HCT116 (cell line): ENCODE results near the gene IGSF21. TPM values are rescaled to one million over a fixed set of nuclear protein-coding genes. Genes with fewer than 3 reads are reported as not detected.

Experiments
- ATAC-seq: fragments of 200-7000 bp; cut with Tn5 transposase; 2 replicates; pipeline ENCODE4 v1.9.1; 2020; ENCODE audit warnings: mild to moderate bottlenecking, moderate library complexity
- BruUV-seq: library from RNA; stranded (reverse); fragments of 400-500 nt; replicated peaks from 2 replicates; lab custom pipeline; 2021; lab: Mats Ljungman, UMichigan
- CTCF ChIA-PET: fragments of 300-600 bp; sonication (Branson Sonifier 250); formaldehyde crosslinking; loops from one replicate; lab custom pipeline; 2021; ENCODE audit warnings: antibody characterized with exemption; lab: Charles Lee
- POLR2A ChIA-PET: fragments of 300-600, 350-600 bp; sonication (Branson Sonifier 250); formaldehyde crosslinking; loops from one replicate; lab custom pipeline; 2021; ENCODE audit warnings: antibody characterized with exemption; lab: Charles Lee
- RAD21 ChIA-PET, 2 experiments: fragments of 300-600 bp; sonication (Branson Sonifier 250); formaldehyde crosslinking; loops; one replicate each; lab custom pipeline; 2023; ENCODE audit warnings: low total read pairs in 2 of 2; ENCODE audit not compliant: uncharacterized antibody in 2 of 2, unreplicated experiment in 2 of 2, low non-redundant PET in 1 of 2; lab: Charles Lee
- DNase-seq: peaks from one replicate; pipeline ENCODE4 v3.0.0-alpha.2; 2010; ENCODE audit warnings: low read depth, low spot score
- H2AFZ ChIP-seq: fragments of 200-600 bp; shearing (Covaris generic), sonication (generic); 2 replicates; pipeline ENCODE4 v1.6.1; 2017; ENCODE audit warnings: low read depth, mixed run types, mixed read lengths, antibody characterized with exemption, low read length; ENCODE audit not compliant: poor library complexity, severe bottlenecking
- H3K27ac ChIP-seq: 2 replicates; pipeline ENCODE4 v1.5.1; 2012; ENCODE audit warnings: low read depth, low read length
- H3K27me3 ChIP-seq: fragments of 200-600 bp; sonication (generic); 2 replicates; pipeline ENCODE4 v1.6.1; 2016; ENCODE audit warnings: mixed run types, low read length, mixed read lengths; ENCODE audit not compliant: insufficient read depth
- H3K36me3 ChIP-seq, 2 experiments: fragments of 200-500 bp in 1 of 2; fragments of 200-600 bp in 1 of 2; sonication (Bioruptor generic) in 1 of 2; sonication (generic) in 1 of 2; 2 replicates each; pipeline versions ENCODE4 v1.5.1 to v1.6.1; 2014 to 2016; ENCODE audit warnings: low read length in 2 of 2, inconsistent platforms in 1 of 2, mixed read lengths in 1 of 2, mixed run types in 1 of 2; ENCODE audit not compliant: insufficient read depth in 2 of 2, control insufficient read depth in 1 of 2
- H3K4me1 ChIP-seq, 2 experiments: fragments of 200-600 bp in 1 of 2; sonication (generic) in 1 of 2; 2 replicates each; pipeline versions ENCODE4 v1.5.1 to v1.6.1; 2012 to 2017; ENCODE audit warnings: low read length in 2 of 2, inconsistent platforms in 1 of 2, mild to moderate bottlenecking in 1 of 2, mixed read lengths in 1 of 2, mixed run types in 1 of 2, moderate library complexity in 1 of 2; ENCODE audit not compliant: insufficient read depth in 2 of 2, control insufficient read depth in 1 of 2
- H3K4me2 ChIP-seq: fragments of 200-600 bp; sonication (generic); 2 replicates; pipeline ENCODE4 v1.6.1; 2017; ENCODE audit warnings: mixed run types, low read length, mixed read lengths
- H3K4me3 ChIP-seq, 2 experiments: fragments of 200-600 bp in 1 of 2; sonication (generic) in 1 of 2; replicated peaks in 1 of 2; 2 replicates each; pipeline ENCODE4 v1.5.1; 2011 to 2016; ENCODE audit warnings: low read length in 2 of 2, control low read depth in 1 of 2, low read depth in 1 of 2, mild to moderate bottlenecking in 1 of 2, mixed read lengths in 1 of 2, mixed run types in 1 of 2
- H3K79me2 ChIP-seq: fragments of 200-600 bp; sonication (generic); 2 replicates; pipeline ENCODE4 v1.6.1; 2017; ENCODE audit warnings: mild to moderate bottlenecking, mixed run types, low read length, moderate library complexity, mixed read lengths; ENCODE audit not compliant: insufficient read depth
- H3K9ac ChIP-seq: fragments of 200-600 bp; sonication (generic); 2 replicates; pipeline ENCODE4 v1.6.1; 2016; ENCODE audit warnings: low read length, mixed read lengths
- H3K9me2 ChIP-seq: fragments of 200-600 bp; sonication (generic), shearing (Covaris generic); 2 replicates; pipeline ENCODE4 v1.6.1; 2017; ENCODE audit warnings: mixed run types, mild to moderate bottlenecking, moderate library complexity; ENCODE audit not compliant: insufficient read depth
- H3K9me3 ChIP-seq, 2 experiments: fragments of 200-500 bp in 1 of 2; fragments of 200-600 bp in 1 of 2; sonication (Bioruptor generic) in 1 of 2; sonication (generic) in 1 of 2; 2 replicates each; pipeline ENCODE4 v1.6.1; 2014 to 2017; ENCODE audit warnings: low read length in 2 of 2, mixed read lengths in 2 of 2, inconsistent platforms in 1 of 2, low read depth in 1 of 2, mild to moderate bottlenecking in 1 of 2, mixed run types in 1 of 2, moderate library complexity in 1 of 2; ENCODE audit not compliant: control insufficient read depth in 1 of 2, insufficient read depth in 1 of 2
- H4K20me1 ChIP-seq: fragments of 200-600 bp; sonication (generic), shearing (Covaris generic); 2 replicates; pipeline ENCODE4 v1.6.1; 2017; ENCODE audit warnings: mixed run types, mild to moderate bottlenecking, moderate library complexity; ENCODE audit not compliant: insufficient read depth
- CEBPB ChIP-seq: IDR thresholded peaks from 2 replicates; pipeline ENCODE4 v1.6.1; 2012; ENCODE audit warnings: low read depth
- POLR2AphosphoS5 ChIP-seq: IDR thresholded peaks from 2 replicates; pipeline ENCODE4 v1.6.1; 2011; ENCODE audit warnings: mild to moderate bottlenecking, low read depth, low read length, moderate library complexity
- RAD21 ChIP-seq: IDR thresholded peaks from 2 replicates; pipeline ENCODE4 v1.6.1; 2012; ENCODE audit warnings: low read depth, mild to moderate bottlenecking
- SIN3A ChIP-seq: IDR thresholded peaks from 2 replicates; pipeline ENCODE4 v1.6.1; 2012; ENCODE audit warnings: low read depth
- SRF ChIP-seq: IDR thresholded peaks from 2 replicates; pipeline ENCODE4 v1.6.1; 2012; ENCODE audit warnings: low read depth
- YY1 ChIP-seq: IDR thresholded peaks from 2 replicates; pipeline ENCODE4 v1.6.1; 2011; ENCODE audit warnings: low read length, low read depth, moderate library complexity, mild to moderate bottlenecking; ENCODE audit not compliant: insufficient replicate concordance; ENCODE audit errors: extremely low read depth
- ZFX ChIP-seq: fragments of 450-650 bp; IDR thresholded peaks from 2 replicates; pipeline ENCODE4 v1.6.1; 2017
- intact Hi-C: fragments of 100-400 bp; cut with micrococcal nuclease; formaldehyde crosslinking; loops from 2 replicates; pipeline ENCODE4 v1.10.0; 2022
- total RNA-seq: library from RNA; stranded (reverse); gene quantifications from one replicate; pipeline ENCODE4 v1.2.1, GENCODE V29; 2021; ENCODE audit not compliant: unreplicated experiment
- TF ChIP-seq, protein P1 (sequence below), 3 experiments: fragments of 200-600 bp in 1 of 3; sonication (generic) in 1 of 3; IDR thresholded peaks in 2 of 3; conservative IDR thresholded peaks in 1 of 3; 2 replicates each; pipeline ENCODE4 v1.5.1; 2012 to 2017; ENCODE audit warnings: low read depth in 2 of 3, low read length in 2 of 3, antibody characterized with exemption in 1 of 3, borderline replicate concordance in 1 of 3, control low read depth in 1 of 3, mild to moderate bottlenecking in 1 of 3, mixed read lengths in 1 of 3, mixed run types in 1 of 3, moderate library complexity in 1 of 3; ENCODE audit not compliant: insufficient read depth in 1 of 3
- TF ChIP-seq, protein P2 (sequence below): IDR thresholded peaks from 2 replicates; pipeline ENCODE4 v1.6.1; 2011; ENCODE audit warnings: mild to moderate bottlenecking, low read length, moderate library complexity; ENCODE audit not compliant: insufficient replicate concordance; ENCODE audit errors: extremely low read depth

IGSF21 gene
- total RNA-seq, 1 experiment from 2014 or later, result not detected

DNA sequence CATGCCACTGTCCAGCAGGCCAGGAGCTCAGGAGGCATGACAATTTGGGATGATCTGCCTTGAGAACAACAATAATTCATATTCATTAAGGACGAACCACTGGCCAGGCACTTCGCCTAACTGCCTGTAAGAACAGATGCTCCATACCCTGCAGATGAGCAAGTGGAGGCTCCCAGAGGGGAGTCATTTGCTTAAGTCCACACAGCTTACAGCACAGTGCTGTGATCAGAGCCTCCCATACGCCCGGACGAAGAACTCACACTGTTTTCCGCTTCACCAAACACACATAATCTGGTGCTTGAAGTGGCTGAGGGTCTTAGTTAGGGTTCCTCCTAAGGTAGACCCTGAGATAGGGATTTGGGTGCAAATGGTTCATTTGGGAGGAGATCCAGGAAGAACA, 279.7 kb downstream of the IGSF21 start:
- no peak for ATAC-seq

DNA sequence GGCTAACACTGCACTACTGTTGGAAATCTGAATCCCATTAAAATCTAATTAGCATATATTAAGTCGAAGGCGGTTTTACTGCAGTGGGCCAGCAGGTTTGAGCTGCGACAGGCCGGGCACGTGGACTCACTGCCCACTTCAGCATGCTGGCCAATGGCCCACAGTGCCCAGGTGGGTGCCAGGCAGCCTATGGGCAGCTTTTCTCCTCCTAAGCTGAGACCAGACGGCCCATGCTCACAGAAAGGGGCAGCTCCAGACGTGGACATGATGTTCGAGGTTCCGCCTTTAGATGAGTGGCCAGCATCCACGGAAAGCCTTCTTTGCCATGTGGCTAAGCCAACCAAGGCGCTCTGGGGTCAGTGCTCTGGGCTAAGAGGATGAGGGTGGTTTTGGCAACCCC, 283.4 kb downstream of the IGSF21 start:
- RAD21 ChIA-PET, result no interaction called here
- ATAC-seq, result no peak
- TF ChIP-seq POLR2AphosphoS5 (no peak), YY1 (no peak), RAD21 (no peak)
- TF ChIP-seq, protein P1, sequence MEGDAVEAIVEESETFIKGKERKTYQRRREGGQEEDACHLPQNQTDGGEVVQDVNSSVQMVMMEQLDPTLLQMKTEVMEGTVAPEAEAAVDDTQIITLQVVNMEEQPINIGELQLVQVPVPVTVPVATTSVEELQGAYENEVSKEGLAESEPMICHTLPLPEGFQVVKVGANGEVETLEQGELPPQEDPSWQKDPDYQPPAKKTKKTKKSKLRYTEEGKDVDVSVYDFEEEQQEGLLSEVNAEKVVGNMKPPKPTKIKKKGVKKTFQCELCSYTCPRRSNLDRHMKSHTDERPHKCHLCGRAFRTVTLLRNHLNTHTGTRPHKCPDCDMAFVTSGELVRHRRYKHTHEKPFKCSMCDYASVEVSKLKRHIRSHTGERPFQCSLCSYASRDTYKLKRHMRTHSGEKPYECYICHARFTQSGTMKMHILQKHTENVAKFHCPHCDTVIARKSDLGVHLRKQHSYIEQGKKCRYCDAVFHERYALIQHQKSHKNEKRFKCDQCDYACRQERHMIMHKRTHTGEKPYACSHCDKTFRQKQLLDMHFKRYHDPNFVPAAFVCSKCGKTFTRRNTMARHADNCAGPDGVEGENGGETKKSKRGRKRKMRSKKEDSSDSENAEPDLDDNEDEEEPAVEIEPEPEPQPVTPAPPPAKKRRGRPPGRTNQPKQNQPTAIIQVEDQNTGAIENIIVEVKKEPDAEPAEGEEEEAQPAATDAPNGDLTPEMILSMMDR (IDR thresholded peaks at IDR 0.05 in 2 of 3, conservative IDR thresholded peaks at IDR 0.05 in 1 of 3; ENCODE audit: borderline replicate concordance in 1 of 3, insufficient read depth in 1 of 3, low read depth in 2 of 3, low read length in 2 of 3), result no peak
- TF ChIP-seq, protein P2, sequence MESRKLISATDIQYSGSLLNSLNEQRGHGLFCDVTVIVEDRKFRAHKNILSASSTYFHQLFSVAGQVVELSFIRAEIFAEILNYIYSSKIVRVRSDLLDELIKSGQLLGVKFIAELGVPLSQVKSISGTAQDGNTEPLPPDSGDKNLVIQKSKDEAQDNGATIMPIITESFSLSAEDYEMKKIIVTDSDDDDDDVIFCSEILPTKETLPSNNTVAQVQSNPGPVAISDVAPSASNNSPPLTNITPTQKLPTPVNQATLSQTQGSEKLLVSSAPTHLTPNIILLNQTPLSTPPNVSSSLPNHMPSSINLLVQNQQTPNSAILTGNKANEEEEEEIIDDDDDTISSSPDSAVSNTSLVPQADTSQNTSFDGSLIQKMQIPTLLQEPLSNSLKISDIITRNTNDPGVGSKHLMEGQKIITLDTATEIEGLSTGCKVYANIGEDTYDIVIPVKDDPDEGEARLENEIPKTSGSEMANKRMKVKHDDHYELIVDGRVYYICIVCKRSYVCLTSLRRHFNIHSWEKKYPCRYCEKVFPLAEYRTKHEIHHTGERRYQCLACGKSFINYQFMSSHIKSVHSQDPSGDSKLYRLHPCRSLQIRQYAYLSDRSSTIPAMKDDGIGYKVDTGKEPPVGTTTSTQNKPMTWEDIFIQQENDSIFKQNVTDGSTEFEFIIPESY, result no peak

More for the DNA sequence above, 279.7 kb downstream of the IGSF21 start:
- intact Hi-C loops, result no loop called here
- Histone ChIP-seq H3K36me3 (no peaks in the 10 kb centered on the region), H3K4me2 (no peak overlapping the region), H3K4me1 (no peaks in the 10 kb centered on the region), H3K27ac (no peak overlapping the region), H3K27me3 (peaks cover 16% of the 10 kb centered on the region), H3K9me2 (no peaks in the 10 kb centered on the region), H4K20me1 (no peaks in the 10 kb centered on the region), H3K9me3 (no peaks in the 10 kb centered on the region), H3K79me2 (no peaks in the 10 kb centered on the region), H3K4me3 (no peak overlapping the region), H3K9ac (no peak overlapping the region), H2AFZ (no peak overlapping the region)
- no peak for TF ChIP-seq ZFX
- TF ChIP-seq, protein P2, result no peak
- no peak for TF ChIP-seq SRF
- no peak for TF ChIP-seq RAD21
- TF ChIP-seq SIN3A, result no peak
- no peak for TF ChIP-seq CEBPB
- CTCF ChIA-PET, result interaction anchor here (1.1 kb wide), 1 partner anchor 188 kb away, joined by 3 read pairs; no protein-coding TSS in a partner anchor
- POLR2A ChIA-PET, result no interaction called here
- no peak for DNase-seq
- BruUV-seq, result no TSS peak
- RAD21 ChIA-PET, result no interaction called here

More for the DNA sequence above, 283.4 kb downstream of the IGSF21 start:
- ChIA-PET POLR2A (no interaction called here), CTCF (no interaction called here)
- Histone ChIP-seq H2AFZ (no peak overlapping the region), H3K9ac (no peak overlapping the region), H4K20me1 (no peaks in the 10 kb centered on the region), H3K4me3 (no peak overlapping the region), H3K9me2 (no peaks in the 10 kb centered on the region), H3K9me3 (no peaks in the 10 kb centered on the region), H3K79me2 (no peaks in the 10 kb centered on the region), H3K4me2 (no peak overlapping the region), H3K27me3 (peaks cover 15% of the 10 kb centered on the region), H3K36me3 (no peaks in the 10 kb centered on the region), H3K4me1 (peaks cover 0 to 1% of the 10 kb centered on the region in 2 experiments; a peak in 1 of 4 replicates), H3K27ac (no peak overlapping the region)
- no TSS peak for BruUV-seq
- intact Hi-C loops, result no loop called here
- no peak for DNase-seq
